Astrocyte (in vitro differentiated cells and primary cell): ENCODE measurements around the gene SOX13. TPM values are rescaled to one million over a fixed set of nuclear protein-coding genes. Genes with fewer than 3 reads are reported as not detected.

Experiments
- DNase-seq: peaks from one replicate; pipeline ENCODE4 v3.0.0-alpha.2; 2010; ENCODE audit warnings: low read depth
- FAIRE-seq: peaks from 2 replicates; lab custom pipeline; 2011; peaks lifted over from hg19 to GRCh38; lab: Jason Lieb, UNC
- H2AFZ ChIP-seq: 2 replicates; pipeline ENCODE4 v1.6.0; 2012; ENCODE audit warnings: low read depth, low read length, inconsistent platforms
- H3K27ac ChIP-seq: 2 replicates; pipeline ENCODE4 v1.5.1; 2011; ENCODE audit warnings: low read depth, low read length, inconsistent platforms
- H3K27me3 ChIP-seq: 2 replicates; pipeline ENCODE4 v1.6.0; 2011; ENCODE audit warnings: low read length, inconsistent platforms; ENCODE audit not compliant: insufficient read depth
- H3K36me3 ChIP-seq: 2 replicates; pipeline ENCODE4 v1.5.1; 2011; ENCODE audit warnings: low read length, inconsistent platforms; ENCODE audit not compliant: insufficient read depth
- H3K4me1 ChIP-seq: 2 replicates; pipeline ENCODE4 v1.5.1; 2011; ENCODE audit warnings: low read length, inconsistent platforms; ENCODE audit not compliant: insufficient read depth
- H3K4me2 ChIP-seq: 2 replicates; pipeline ENCODE4 v1.6.0; 2012; ENCODE audit warnings: low read length, inconsistent platforms
- H3K4me3 ChIP-seq: 2 replicates; pipeline ENCODE4 v1.5.1; 2011; ENCODE audit warnings: low read depth, mild to moderate bottlenecking, low read length, inconsistent platforms; ENCODE audit not compliant: insufficient read depth
- H3K79me2 ChIP-seq: 2 replicates; pipeline ENCODE4 v1.6.0; 2012; ENCODE audit warnings: mild to moderate bottlenecking, low read length, inconsistent platforms; ENCODE audit not compliant: insufficient read depth
- H3K9ac ChIP-seq: 2 replicates; pipeline ENCODE4 v1.6.0; 2012; ENCODE audit warnings: mild to moderate bottlenecking, low read length, inconsistent platforms
- H3K9me3 ChIP-seq: 2 replicates; pipeline ENCODE4 v1.5.1; 2012; ENCODE audit warnings: low read depth, mild to moderate bottlenecking, low read length, inconsistent platforms; ENCODE audit not compliant: insufficient read depth
- H4K20me1 ChIP-seq: 2 replicates; pipeline ENCODE4 v1.6.0; 2012; ENCODE audit warnings: low read length, inconsistent platforms; ENCODE audit not compliant: insufficient read depth
- H3K27ac Mint-ChIP-seq: one replicate; pipeline ENCODE4 v1.8.0; 2021; ENCODE audit warnings: mild to moderate bottlenecking, mixed read lengths; ENCODE audit not compliant: unreplicated experiment
- H3K27me3 Mint-ChIP-seq: one replicate; pipeline ENCODE4 v1.8.0; 2021; ENCODE audit warnings: low read depth, mixed read lengths; ENCODE audit not compliant: unreplicated experiment
- H3K36me3 Mint-ChIP-seq: one replicate; pipeline ENCODE4 v1.8.0; 2021; ENCODE audit warnings: low read depth, mixed read lengths; ENCODE audit not compliant: unreplicated experiment
- H3K4me1 Mint-ChIP-seq: one replicate; pipeline ENCODE4 v1.8.0; 2021; ENCODE audit warnings: low read depth, mixed read lengths; ENCODE audit not compliant: unreplicated experiment
- H3K4me3 Mint-ChIP-seq: one replicate; pipeline ENCODE4 v1.8.0; 2021; ENCODE audit warnings: mild to moderate bottlenecking, moderate library complexity, mixed read lengths; ENCODE audit not compliant: unreplicated experiment
- H3K9me3 Mint-ChIP-seq: one replicate; pipeline ENCODE4 v1.8.0; 2021; ENCODE audit warnings: mild to moderate bottlenecking, mixed read lengths; ENCODE audit not compliant: unreplicated experiment
- CTCF ChIP-seq: IDR thresholded peaks from 2 replicates; pipeline ENCODE4 v1.5.1; 2011; ENCODE audit warnings: low read depth, mild to moderate bottlenecking, inconsistent platforms, low read length, moderate library complexity; ENCODE audit not compliant: insufficient read depth
- EZH2 ChIP-seq: IDR thresholded peaks from 2 replicates; pipeline ENCODE4 v1.6.1; 2012; ENCODE audit warnings: mild to moderate bottlenecking, low read length, inconsistent platforms; ENCODE audit not compliant: insufficient read depth
- total RNA-seq: library from RNA; stranded (reverse); gene quantifications from 2 replicates; pipeline ENCODE4 v1.2.1, GENCODE V29; 2021

The SOX13 gene
- total RNA-seq, 1 donor from 2014 or later, result 12.4 TPM

- Histone ChIP-seq H3K9ac (no peak overlapping the region), H2AFZ (no peak overlapping the region), H3K4me1 (no peaks in the 10 kb centered on the region), H3K36me3 (no peaks in the 10 kb centered on the region), H3K79me2 (no peaks in the 10 kb centered on the region), H4K20me1 (no peaks in the 10 kb centered on the region), H3K4me2 (no peak overlapping the region), H3K27me3 (no peaks in the 10 kb centered on the region), H3K4me3 (no peak overlapping the region), H3K9me3 (no peaks in the 10 kb centered on the region), H3K27ac (no peak overlapping the region)
- peaks cover 10% of the 10 kb centered on the region for H3K9me3 Mint-ChIP-seq
- H3K36me3 Mint-ChIP-seq, result peaks cover 18% of the 10 kb centered on the region
- DNase-seq (no peak), FAIRE-seq (no peak)
- H3K27ac Mint-ChIP-seq, result no peak overlapping the region
- H3K27me3 Mint-ChIP-seq, result peaks cover 23% of the 10 kb centered on the region
- H3K4me1 Mint-ChIP-seq, result no peaks in the 10 kb centered on the region
- no peak overlapping the region for H3K4me3 Mint-ChIP-seq
- no peak for TF ChIP-seq CTCF
- TF ChIP-seq EZH2, result no peak
Measured at GRCh38 chr1:204143276-204144041, 70.5 kb downstream of the SOX13 start.

GRCh38 chr1:204145033-204145504, 72.2 kb downstream of the SOX13 start:
- H4K20me1 ChIP-seq, result no peaks in the 10 kb centered on the region
- peaks cover 21% of the 10 kb centered on the region for H3K27me3 Mint-ChIP-seq
- H3K27ac Mint-ChIP-seq, result no peak overlapping the region
- no peaks in the 10 kb centered on the region for H3K79me2 ChIP-seq
- DNase-seq, result no peak
- H3K9ac ChIP-seq, result no peak overlapping the region
- H3K4me1 ChIP-seq, result no peaks in the 10 kb centered on the region
- no peak overlapping the region for H3K4me3 ChIP-seq
- no peaks in the 10 kb centered on the region for H3K9me3 ChIP-seq
- no peaks in the 10 kb centered on the region for H3K36me3 ChIP-seq
- H3K4me1 Mint-ChIP-seq, result no peaks in the 10 kb centered on the region
- no peak for TF ChIP-seq EZH2
- TF ChIP-seq CTCF, result no peak
- no peaks in the 10 kb centered on the region for H3K27me3 ChIP-seq
- no peak overlapping the region for H3K4me2 ChIP-seq
- H3K9me3 Mint-ChIP-seq, result peaks cover 8% of the 10 kb centered on the region
- no peak overlapping the region for H3K4me3 Mint-ChIP-seq
- no peak overlapping the region for H3K27ac ChIP-seq
- peaks cover 12% of the 10 kb centered on the region for H3K36me3 Mint-ChIP-seq
- H2AFZ ChIP-seq, result no peak overlapping the region
- no peak for FAIRE-seq

GRCh38 chr1:204146309-204146708, 73.4 kb downstream of the SOX13 start:
- Histone ChIP-seq H3K9ac (no peak overlapping the region), H3K4me2 (no peak overlapping the region), H2AFZ (no peak overlapping the region), H3K9me3 (no peaks in the 10 kb centered on the region), H3K4me3 (no peak overlapping the region), H3K27me3 (no peaks in the 10 kb centered on the region), H4K20me1 (no peaks in the 10 kb centered on the region), H3K36me3 (no peaks in the 10 kb centered on the region), H3K4me1 (peaks cover 2% of the 10 kb centered on the region), H3K79me2 (no peaks in the 10 kb centered on the region), H3K27ac (no peak overlapping the region)
- FAIRE-seq, result no peak
- Mint-ChIP-seq H3K27ac (no peak overlapping the region), H3K27me3 (peaks cover 17% of the 10 kb centered on the region), H3K36me3 (peaks cover 9% of the 10 kb centered on the region), H3K4me3 (no peak overlapping the region), H3K4me1 (no peaks in the 10 kb centered on the region), H3K9me3 (peaks cover 6% of the 10 kb centered on the region)
- no peak for DNase-seq
- TF ChIP-seq CTCF, result no peak
- TF ChIP-seq EZH2, result no peak
